Kidney (tissue), 14 donors: Measurements from ENCODE around the gene PRDM16. TPM values are rescaled to one million over a fixed set of nuclear protein-coding genes. Genes with fewer than 3 reads are reported as not detected.

Experiments used
- DNase-seq, 5 donors: peaks; one replicate each; pipeline ENCODE4 v3.0.0-alpha.2; 2013 to 2020
- FAIRE-seq: peaks from 2 replicates; lab custom pipeline; 2012; peaks lifted over from hg19 to GRCh38; lab: Jason Lieb, UNC
- H3K27ac ChIP-seq, 2 donors: one replicate each; pipeline ENCODE4 v1.7.0; 2013; ENCODE audit warnings: low read depth in 2 of 2, low read length in 2 of 2, inconsistent platforms in 1 of 2
- H3K27me3 ChIP-seq: one replicate; pipeline ENCODE4 v1.7.1; 2013; ENCODE audit warnings: low read length, inconsistent platforms; ENCODE audit not compliant: control insufficient read depth, insufficient read depth
- H3K36me3 ChIP-seq, 3 donors: one replicate each; pipeline versions ENCODE4 v1.7.0 to v1.7.1; 2013; ENCODE audit warnings: low read length in 3 of 3, control low read depth in 1 of 3, inconsistent platforms in 1 of 3; ENCODE audit not compliant: insufficient read depth in 3 of 3, control insufficient read depth in 2 of 3
- H3K4me1 ChIP-seq, 3 donors: one replicate each; pipeline versions ENCODE4 v1.7.0 to v1.7.1; 2013; ENCODE audit warnings: low read length in 3 of 3, inconsistent platforms in 1 of 3, low read depth in 1 of 3; ENCODE audit not compliant: control insufficient read depth in 2 of 3, insufficient read depth in 2 of 3
- H3K4me3 ChIP-seq, 3 donors: one replicate each; pipeline versions ENCODE4 v1.7.0 to v1.8.1; 2013; ENCODE audit warnings: low read length in 3 of 3, control low read depth in 1 of 3, inconsistent platforms in 1 of 3
- H3K9ac ChIP-seq, 3 donors: one replicate each; pipeline versions ENCODE4 v1.7.0 to v1.7.1; 2013; ENCODE audit warnings: low read length in 3 of 3, control low read depth in 1 of 3, inconsistent platforms in 1 of 3
- H3K9me3 ChIP-seq, 3 donors: one replicate each; pipeline versions ENCODE4 v1.7.0 to v1.7.1; 2013; ENCODE audit warnings: low read length in 3 of 3, control low read depth in 1 of 3, inconsistent platforms in 1 of 3; ENCODE audit not compliant: control insufficient read depth in 2 of 3, insufficient read depth in 1 of 3
- intact Hi-C: fragments of 100-400 bp; cut with DNase I; formaldehyde crosslinking; loops from one replicate; pipeline ENCODE4 v1.11.1; 2022
- polyA plus RNA-seq: library from polyadenylated mRNA; stranded (reverse); fragments of 350-450 nt; fragmentation: Illumina TruSeq; extraction: RNeasy Lipid Tissue Mini Kit (QIAGEN cat#74804); gene quantifications from one replicate; pipeline ENCODE4 v1.2.3, GENCODE V29; 2014; ENCODE audit warnings: low read depth, low replicate concordance; ENCODE audit not compliant: insufficient read depth
- total RNA-seq: library from RNA; stranded (reverse); fragmentation: NEBNext Ultra II Directional; extraction: Animal tissue kit (Norgen Biotek cat#: 25700); gene quantifications from one replicate; pipeline ENCODE4 v1.2.1, GENCODE V29; 2021
- TF ChIP-seq, protein P1 (sequence below): IDR thresholded peaks from 3 replicates; pipeline ENCODE4 v1.5.1; 2012; ENCODE audit warnings: mild to moderate bottlenecking, moderate library complexity, borderline replicate concordance; ENCODE audit not compliant: insufficient read depth; ENCODE audit errors: extremely low read depth
- donor health status: control.
- donor health status: control.
- donor health status: control.
- donor health status: control.
- donor health status: control.
- donor health status: DM: yes; HTN: yes; CAD: no.
- donor health status: Normal renal cell carcinoma (clear cell type).

The PRDM16 gene
- total and polyA plus RNA-seq, 2 donors from 2014 or later: 3.0 to 21.9 TPM

DNA sequence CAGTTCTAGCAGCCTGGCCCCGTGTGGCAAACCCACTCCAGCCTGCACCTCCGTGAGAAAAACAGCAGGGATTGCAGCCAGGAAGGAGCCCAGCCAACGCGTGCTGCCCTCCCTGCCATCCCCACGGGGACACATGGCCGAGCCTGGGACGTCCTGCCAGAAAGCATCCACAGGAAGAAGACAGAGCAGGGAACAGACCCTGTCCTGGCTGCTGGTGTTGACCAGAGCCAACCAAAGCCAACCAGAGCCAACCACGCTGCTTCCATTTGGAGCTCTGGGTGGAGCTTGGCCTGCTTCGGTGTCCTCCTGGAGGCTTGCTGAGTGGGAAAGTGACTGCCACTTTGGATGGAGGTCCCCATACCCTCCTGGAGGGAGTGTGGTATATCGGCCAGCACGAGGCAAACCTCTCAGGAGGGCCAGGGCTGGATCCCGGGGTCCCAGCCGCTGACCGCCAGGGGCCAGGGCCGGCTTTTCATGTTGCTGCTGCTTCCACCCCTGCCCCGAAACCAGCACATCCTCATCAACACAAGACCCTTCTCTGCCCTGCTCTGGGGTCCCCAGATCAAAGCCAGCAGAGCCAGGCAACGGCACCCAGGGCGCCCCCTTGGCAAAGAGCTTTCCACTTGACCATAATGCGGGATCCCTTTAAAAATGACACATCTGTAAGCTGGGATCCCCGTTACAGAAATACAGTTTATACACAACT lies 304.9 kb downstream of the PRDM16 start:
- intact Hi-C loops: no loop called here
- H3K4me3 ChIP-seq: no peak overlapping the region
- peaks cover 0 to 2% (median 0%) of the 10 kb centered on the region in 3 donors for H3K4me1 ChIP-seq

DNA sequence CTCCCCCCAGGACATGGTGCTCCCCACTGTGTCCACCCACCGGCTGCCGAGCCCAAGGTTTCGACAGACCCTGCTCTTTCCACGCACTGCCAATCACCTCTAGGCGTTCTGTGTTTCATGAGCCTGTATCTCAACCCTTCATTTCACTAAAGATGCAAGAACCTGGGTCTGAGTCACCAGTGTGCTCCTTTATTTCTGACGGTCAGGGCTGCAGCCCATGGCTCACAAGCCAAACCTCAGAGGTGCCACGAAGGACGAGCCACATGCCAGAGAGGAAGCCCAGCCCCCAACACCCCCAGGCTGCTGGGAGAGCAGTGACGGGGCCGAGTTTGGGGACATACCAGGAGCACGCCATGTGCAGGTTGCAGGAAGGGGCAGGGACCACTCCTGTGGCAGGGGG lies 306.2 kb downstream of the PRDM16 start:
- FAIRE-seq (no peak), DNase-seq (no peak)
- TF ChIP-seq, protein P1, sequence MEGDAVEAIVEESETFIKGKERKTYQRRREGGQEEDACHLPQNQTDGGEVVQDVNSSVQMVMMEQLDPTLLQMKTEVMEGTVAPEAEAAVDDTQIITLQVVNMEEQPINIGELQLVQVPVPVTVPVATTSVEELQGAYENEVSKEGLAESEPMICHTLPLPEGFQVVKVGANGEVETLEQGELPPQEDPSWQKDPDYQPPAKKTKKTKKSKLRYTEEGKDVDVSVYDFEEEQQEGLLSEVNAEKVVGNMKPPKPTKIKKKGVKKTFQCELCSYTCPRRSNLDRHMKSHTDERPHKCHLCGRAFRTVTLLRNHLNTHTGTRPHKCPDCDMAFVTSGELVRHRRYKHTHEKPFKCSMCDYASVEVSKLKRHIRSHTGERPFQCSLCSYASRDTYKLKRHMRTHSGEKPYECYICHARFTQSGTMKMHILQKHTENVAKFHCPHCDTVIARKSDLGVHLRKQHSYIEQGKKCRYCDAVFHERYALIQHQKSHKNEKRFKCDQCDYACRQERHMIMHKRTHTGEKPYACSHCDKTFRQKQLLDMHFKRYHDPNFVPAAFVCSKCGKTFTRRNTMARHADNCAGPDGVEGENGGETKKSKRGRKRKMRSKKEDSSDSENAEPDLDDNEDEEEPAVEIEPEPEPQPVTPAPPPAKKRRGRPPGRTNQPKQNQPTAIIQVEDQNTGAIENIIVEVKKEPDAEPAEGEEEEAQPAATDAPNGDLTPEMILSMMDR: no peak
- no peaks in the 10 kb centered on the region for H3K36me3 ChIP-seq
- peaks cover 0 to 5% (median 0%) of the 10 kb centered on the region in 3 donors for H3K4me1 ChIP-seq
- H3K9me3 ChIP-seq: no peaks in the 10 kb centered on the region
- no peak overlapping the region for H3K9ac ChIP-seq
- no peak overlapping the region for H3K27ac ChIP-seq
- no peak overlapping the region for H3K4me3 ChIP-seq
- H3K27me3 ChIP-seq: peaks cover 3% of the 10 kb centered on the region
- intact Hi-C loops: no loop called here

More for the DNA sequence above, 304.9 kb downstream of the PRDM16 start:
- no peaks in the 10 kb centered on the region for H3K9me3 ChIP-seq
- H3K27ac ChIP-seq: no peak overlapping the region
- TF ChIP-seq, protein P1: no peak
- no peak for DNase-seq
- no peaks in the 10 kb centered on the region for H3K36me3 ChIP-seq
- FAIRE-seq: no peak
- no peak overlapping the region for H3K9ac ChIP-seq
- peaks cover 3% of the 10 kb centered on the region for H3K27me3 ChIP-seq

DNA sequence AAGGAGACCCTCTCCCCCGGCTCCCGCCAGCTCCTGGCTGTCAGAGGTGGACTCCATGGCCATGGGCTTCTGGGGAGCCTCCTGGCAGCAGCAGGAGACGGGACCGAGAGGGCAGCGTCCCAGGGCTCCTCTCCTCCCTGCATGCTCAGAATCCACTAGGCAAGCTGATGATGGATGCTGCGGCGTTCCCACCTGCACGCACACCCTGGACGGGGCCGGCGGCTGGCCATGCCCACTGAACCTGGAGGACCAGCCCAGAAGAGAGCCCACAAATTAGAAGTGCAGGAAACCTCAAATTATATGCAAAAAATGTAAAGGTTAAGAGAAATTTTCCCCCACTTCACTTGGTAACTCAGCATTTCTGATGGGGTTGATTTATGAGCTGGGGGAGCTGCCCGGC lies 308.2 kb downstream of the PRDM16 start:
- Histone ChIP-seq H3K36me3 (no peaks in the 10 kb centered on the region), H3K27ac (no peak overlapping the region), H3K27me3 (no peaks in the 10 kb centered on the region), H3K9me3 (no peaks in the 10 kb centered on the region), H3K4me1 (peaks cover 0 to 17% (median 3%) of the 10 kb centered on the region in 3 donors), H3K4me3 (no peak overlapping the region), H3K9ac (no peak overlapping the region)
- intact Hi-C loops: no loop called here
- TF ChIP-seq, protein P1: no peak
- FAIRE-seq (no peak), DNase-seq (no peak)
